Gastroesophageal sphincter (tissue), 4 donors: Measurements from ENCODE around the gene GPR27. TPM values are rescaled to one million over a fixed set of nuclear protein-coding genes. Genes with fewer than 3 reads are reported as not detected.

ENCODE experiments used
- ATAC-seq: fragments of 150-250 bp; one replicate; pipeline ENCODE4 v1.9.1; 2016; ENCODE audit warnings: mild to moderate bottlenecking, moderate library complexity
- H3K27ac ChIP-seq, 4 donors: fragments of 200-600 bp; sonication (generic) in 3 of 4; 1 replicate in 3 of 4; 2 replicates in 1 of 4; pipeline ENCODE4 v1.5.1; 2016 to 2019
- H3K27me3 ChIP-seq: fragments of 200-600 bp; sonication (generic); one replicate; pipeline ENCODE4 v1.5.1; 2019
- H3K36me3 ChIP-seq, 2 donors: fragments of 200-600 bp; sonication (generic); one replicate each; pipeline ENCODE4 v1.5.1; 2019; ENCODE audit warnings: control low read depth in 1 of 2
- H3K4me1 ChIP-seq, 3 donors: fragments of 200-600 bp; sonication (generic); 1 replicate in 2 of 3; 2 replicates in 1 of 3; pipeline ENCODE4 v1.5.1; 2016 to 2019; ENCODE audit warnings: control low read depth in 2 of 3
- H3K4me3 ChIP-seq, 2 donors: fragments of 200-600 bp; sonication (generic); one replicate each; pipeline ENCODE4 v1.5.1; 2019; ENCODE audit warnings: mild to moderate bottlenecking in 1 of 2, moderate library complexity in 1 of 2
- H3K9me3 ChIP-seq, 3 donors: fragments of 200-600 bp; sonication (generic); one replicate each; pipeline ENCODE4 v1.5.1; 2017 to 2019; ENCODE audit warnings: control low read depth in 2 of 3
- EP300 ChIP-seq: sonication (generic); formaldehyde crosslinking; IDR thresholded peaks from one replicate; pipeline ENCODE4 v1.6.1; 2017; ENCODE audit warnings: antibody characterized with exemption, mild to moderate bottlenecking
- POLR2A ChIP-seq, 2 donors: fragments of 450-650 bp; IDR thresholded peaks; one replicate each; pipeline ENCODE4 v1.6.1; 2017; ENCODE audit warnings: antibody characterized with exemption in 2 of 2, mild to moderate bottlenecking in 2 of 2, moderate library complexity in 1 of 2
- POLR2AphosphoS5 ChIP-seq: sonication (generic); formaldehyde crosslinking; IDR thresholded peaks from one replicate; pipeline ENCODE4 v1.6.1; 2017; ENCODE audit warnings: antibody characterized with exemption
- whole genome bisulfite sequencing, 2 donors: methylation state at CpG; one replicate each; pipeline ENCODE4 v1.1.5; 2018; ENCODE audit warnings: low coverage in 1 of 2; 5-methylcytosine and 5-hydroxymethylcytosine counted together
- total RNA-seq, 4 donors: library from RNA; depleted of rRNA; stranded (reverse); fragments of >200 nt; gene quantifications; one replicate each; pipeline ENCODE4 v1.1.0, GENCODE V29; 2016
- TF ChIP-seq, protein P1 (sequence below), 4 experiments: fragments of 200-600 bp in 2 of 4; fragments of 450-650 bp in 2 of 4; sonication (generic) in 1 of 4; IDR thresholded peaks; one replicate each; pipeline ENCODE4 v1.5.1; 2017 to 2019; ENCODE audit warnings: antibody characterized with exemption in 4 of 4, mild to moderate bottlenecking in 2 of 4, moderate library complexity in 2 of 4

GPR27 gene, protein sequence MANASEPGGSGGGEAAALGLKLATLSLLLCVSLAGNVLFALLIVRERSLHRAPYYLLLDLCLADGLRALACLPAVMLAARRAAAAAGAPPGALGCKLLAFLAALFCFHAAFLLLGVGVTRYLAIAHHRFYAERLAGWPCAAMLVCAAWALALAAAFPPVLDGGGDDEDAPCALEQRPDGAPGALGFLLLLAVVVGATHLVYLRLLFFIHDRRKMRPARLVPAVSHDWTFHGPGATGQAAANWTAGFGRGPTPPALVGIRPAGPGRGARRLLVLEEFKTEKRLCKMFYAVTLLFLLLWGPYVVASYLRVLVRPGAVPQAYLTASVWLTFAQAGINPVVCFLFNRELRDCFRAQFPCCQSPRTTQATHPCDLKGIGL
- 1 to 10 TPM; 1.7 to 2.8 (median 2.0) TPM for total RNA-seq

DNA sequence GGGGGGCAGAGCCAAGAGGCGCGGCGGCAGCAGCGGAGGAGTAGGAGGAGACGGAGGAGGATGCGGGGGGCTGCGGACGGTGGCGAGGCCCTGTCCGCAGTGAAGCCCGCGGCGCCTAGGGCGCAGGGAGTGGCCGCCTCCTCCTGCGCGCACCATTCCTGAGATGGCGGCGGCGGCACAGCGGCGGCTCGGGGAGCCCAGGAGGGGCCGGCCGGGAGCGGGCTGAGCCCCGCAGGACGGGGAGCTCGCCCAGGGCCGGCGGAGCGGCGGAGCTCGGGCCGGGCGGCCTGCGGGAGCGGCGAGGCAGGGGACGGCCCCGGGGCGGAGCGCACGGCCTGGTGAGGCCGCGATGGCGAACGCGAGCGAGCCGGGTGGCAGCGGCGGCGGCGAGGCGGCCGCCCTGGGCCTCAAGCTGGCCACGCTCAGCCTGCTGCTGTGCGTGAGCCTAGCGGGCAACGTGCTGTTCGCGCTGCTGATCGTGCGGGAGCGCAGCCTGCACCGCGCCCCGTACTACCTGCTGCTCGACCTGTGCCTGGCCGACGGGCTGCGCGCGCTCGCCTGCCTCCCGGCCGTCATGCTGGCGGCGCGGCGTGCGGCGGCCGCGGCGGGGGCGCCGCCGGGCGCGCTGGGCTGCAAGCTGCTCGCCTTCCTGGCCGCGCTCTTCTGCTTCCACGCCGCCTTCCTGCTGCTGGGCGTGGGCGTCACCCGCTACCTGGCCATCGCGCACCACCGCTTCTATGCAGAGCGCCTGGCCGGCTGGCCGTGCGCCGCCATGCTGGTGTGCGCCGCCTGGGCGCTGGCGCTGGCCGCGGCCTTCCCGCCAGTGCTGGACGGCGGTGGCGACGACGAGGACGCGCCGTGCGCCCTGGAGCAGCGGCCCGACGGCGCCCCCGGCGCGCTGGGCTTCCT lies at the start of gene GPR27:
TSS of gene GPR27 (plus strand) at position 155 of the 909 bp plus-strand sequence. CDS start at position 350, 195 bp downstream.
- TF ChIP-seq POLR2A (IDR thresholded peaks at IDR 0.05) (no peak), POLR2AphosphoS5 (no peak), EP300 (no peak)
- TF ChIP-seq, protein P1, sequence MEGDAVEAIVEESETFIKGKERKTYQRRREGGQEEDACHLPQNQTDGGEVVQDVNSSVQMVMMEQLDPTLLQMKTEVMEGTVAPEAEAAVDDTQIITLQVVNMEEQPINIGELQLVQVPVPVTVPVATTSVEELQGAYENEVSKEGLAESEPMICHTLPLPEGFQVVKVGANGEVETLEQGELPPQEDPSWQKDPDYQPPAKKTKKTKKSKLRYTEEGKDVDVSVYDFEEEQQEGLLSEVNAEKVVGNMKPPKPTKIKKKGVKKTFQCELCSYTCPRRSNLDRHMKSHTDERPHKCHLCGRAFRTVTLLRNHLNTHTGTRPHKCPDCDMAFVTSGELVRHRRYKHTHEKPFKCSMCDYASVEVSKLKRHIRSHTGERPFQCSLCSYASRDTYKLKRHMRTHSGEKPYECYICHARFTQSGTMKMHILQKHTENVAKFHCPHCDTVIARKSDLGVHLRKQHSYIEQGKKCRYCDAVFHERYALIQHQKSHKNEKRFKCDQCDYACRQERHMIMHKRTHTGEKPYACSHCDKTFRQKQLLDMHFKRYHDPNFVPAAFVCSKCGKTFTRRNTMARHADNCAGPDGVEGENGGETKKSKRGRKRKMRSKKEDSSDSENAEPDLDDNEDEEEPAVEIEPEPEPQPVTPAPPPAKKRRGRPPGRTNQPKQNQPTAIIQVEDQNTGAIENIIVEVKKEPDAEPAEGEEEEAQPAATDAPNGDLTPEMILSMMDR (IDR thresholded peaks at IDR 0.05) = no peak
- 0% methylated on average over 3 of the region's 131 CpGs; no CpG with 5 or more reads in 1 of the 2 donors for WGBS, 2 donors
- H3K9me3 ChIP-seq = no peaks in the 10 kb centered on the region
- H3K36me3 ChIP-seq = no peaks in the 10 kb centered on the region
- peaks cover 0 to 27% (median 0%) of the 10 kb centered on the region in 3 donors for H3K4me1 ChIP-seq
- peak within 1 kb of the TSS; percentile 31 to 65 for H3K4me3 ChIP-seq
- peak within 1 kb of the TSS in 3 of 4 donors; percentile 43 to 47 (median 44) for H3K27ac ChIP-seq
- H3K27me3 ChIP-seq = peaks cover 26% of the 10 kb centered on the region
- peak; percentile 40 for ATAC-seq

DNA sequence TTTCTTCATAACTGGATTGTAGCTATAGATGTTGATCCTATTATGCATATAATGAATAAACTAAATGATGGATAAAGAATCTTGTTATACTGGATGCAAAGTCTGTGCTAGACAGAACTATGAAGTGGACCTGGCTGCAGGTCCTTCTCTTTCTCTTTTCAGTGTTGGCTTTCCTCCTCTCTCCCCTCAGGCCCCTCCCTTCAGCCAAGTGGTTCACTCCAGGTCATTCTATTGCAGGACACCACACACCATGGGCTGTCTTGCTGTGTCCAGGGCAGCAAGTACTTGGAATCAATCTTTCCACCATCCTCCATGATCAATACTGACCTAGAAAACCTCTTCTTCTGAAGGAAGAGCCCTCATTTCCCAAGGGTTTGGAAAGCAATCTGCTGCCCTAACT lies 48.7 kb upstream of the GPR27 start:
- Histone ChIP-seq H3K4me3 (no peak overlapping the region), H3K4me1 (peaks cover 0 to 17% (median 0%) of the 10 kb centered on the region in 3 donors), H3K27ac (no peak overlapping the region), H3K9me3 (no peaks in the 10 kb centered on the region), H3K36me3 (peaks cover 0 to 36% of the 10 kb centered on the region in 2 donors), H3K27me3 (no peaks in the 10 kb centered on the region)
- TF ChIP-seq POLR2AphosphoS5 (no peak), POLR2A (IDR thresholded peaks at IDR 0.05) (no peak), EP300 (no peak)
- TF ChIP-seq, protein P1 (IDR thresholded peaks at IDR 0.05) = no peak
- ATAC-seq = no peak

DNA sequence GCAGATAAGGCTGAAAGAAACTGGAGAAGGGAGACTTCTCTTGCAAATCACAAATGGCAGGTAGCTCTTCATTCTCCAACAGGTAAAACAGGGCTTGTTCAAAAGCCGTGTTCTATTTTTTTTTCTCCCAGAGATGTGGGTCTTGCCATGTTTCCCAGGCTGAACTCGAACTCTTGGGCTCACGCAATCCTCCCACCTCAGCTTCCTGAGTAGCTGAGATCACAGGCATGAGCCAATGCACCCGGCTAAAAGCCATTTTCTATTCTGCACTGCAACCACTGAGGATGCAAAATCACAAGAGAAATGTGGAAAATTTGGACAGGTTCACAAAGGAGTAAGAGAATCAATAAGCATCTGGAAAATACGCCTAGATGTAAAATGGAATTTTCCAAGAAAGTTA lies 48.0 kb upstream of the GPR27 start:
- Histone ChIP-seq H3K4me1 (peaks cover 0 to 24% (median 0%) of the 10 kb centered on the region in 3 donors), H3K36me3 (peaks cover 0 to 40% of the 10 kb centered on the region in 2 donors), H3K9me3 (no peaks in the 10 kb centered on the region), H3K27me3 (no peaks in the 10 kb centered on the region), H3K4me3 (no peak overlapping the region), H3K27ac (no peak overlapping the region)
- 80 to 96% methylated on average over 2 to 3 of the region's 5 CpGs for WGBS, 2 donors
- no peak for ATAC-seq
- TF ChIP-seq, protein P1 (IDR thresholded peaks at IDR 0.05) = no peak
- TF ChIP-seq POLR2AphosphoS5 (no peak), POLR2A (IDR thresholded peaks at IDR 0.05) (no peak), EP300 (no peak)

DNA sequence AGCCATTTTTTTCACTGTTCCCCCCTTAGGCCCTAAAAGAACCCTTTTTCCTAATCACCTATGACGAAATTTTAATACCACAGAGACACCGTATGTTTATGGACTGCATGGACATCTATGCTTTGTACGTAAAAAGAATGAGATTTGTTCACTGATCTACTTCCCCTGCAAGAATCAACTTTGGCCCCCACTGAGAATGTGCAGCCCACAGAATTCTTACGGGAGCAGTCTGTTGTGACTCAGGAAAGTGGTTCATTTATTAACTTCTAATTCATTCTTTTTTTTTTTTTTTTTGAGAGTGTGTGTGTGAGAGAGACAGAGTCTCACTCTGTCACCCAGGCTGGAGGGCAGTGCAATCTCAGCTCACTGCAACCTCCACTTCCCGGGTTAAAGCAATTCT lies 46.1 kb upstream of the GPR27 start:
- Histone ChIP-seq H3K9me3 (no peaks in the 10 kb centered on the region), H3K4me3 (no peak overlapping the region), H3K36me3 (peaks cover 0 to 40% of the 10 kb centered on the region in 2 donors), H3K4me1 (peaks cover 0 to 31% (median 0%) of the 10 kb centered on the region in 3 donors), H3K27ac (no peak overlapping the region), H3K27me3 (no peaks in the 10 kb centered on the region)
- no peak for TF ChIP-seq EP300
- TF ChIP-seq, protein P1 (IDR thresholded peaks at IDR 0.05) = no peak
- no peak for TF ChIP-seq POLR2A (IDR thresholded peaks at IDR 0.05)
- no peak for TF ChIP-seq POLR2AphosphoS5
- ATAC-seq = no peak
- 79 to 92% methylated on average over 3 to 5 of the region's 5 CpGs for WGBS, 2 donors
